Panc1 (cell line): ENCODE data around the gene ARID5B. TPM values are rescaled to one million over a fixed set of nuclear protein-coding genes. Genes with fewer than 3 reads are reported as not detected.

Experiments used
- ATAC-seq: fragments of 200-7000 bp; cut with Tn5 transposase; 2 replicates; pipeline ENCODE4 v1.9.1; 2020; ENCODE audit warnings: mild to moderate bottlenecking, moderate library complexity
- BruUV-seq: library from RNA; stranded (reverse); fragments of 400-500 nt; replicated peaks from 2 replicates; lab custom pipeline; 2021; lab: Mats Ljungman, UMichigan
- CTCF ChIA-PET: fragments of 300-600 bp; sonication (Branson Sonifier 250); formaldehyde crosslinking; loops from one replicate; lab custom pipeline; 2022; ENCODE audit warnings: antibody characterized with exemption; lab: Charles Lee
- POLR2A ChIA-PET: fragments of 300-600 bp; sonication (Branson Sonifier 250); formaldehyde crosslinking; loops from one replicate; lab custom pipeline; 2022; ENCODE audit warnings: antibody characterized with exemption; lab: Charles Lee
- DNase-seq: peaks from one replicate; pipeline ENCODE4 v3.0.0-alpha.2; 2010; ENCODE audit warnings: low read depth, low spot score
- H3K27ac ChIP-seq: 2 replicates; pipeline ENCODE4 v1.5.1; 2011; ENCODE audit warnings: mild to moderate bottlenecking, low read length, inconsistent platforms
- H3K27me3 ChIP-seq: fragments of 200-500 bp; sonication (Bioruptor generic); 2 replicates; pipeline ENCODE4 v1.6.0; 2014; ENCODE audit warnings: low read length, inconsistent platforms; ENCODE audit not compliant: control insufficient read depth, insufficient read depth
- H3K36me3 ChIP-seq: fragments of 200-500 bp; sonication (Bioruptor generic); 2 replicates; pipeline ENCODE4 v1.5.1; 2014; ENCODE audit warnings: inconsistent platforms, mild to moderate bottlenecking, low read length, moderate library complexity; ENCODE audit not compliant: control insufficient read depth, insufficient read depth
- H3K4me1 ChIP-seq: 2 replicates; pipeline ENCODE4 v1.5.1; 2011; ENCODE audit warnings: inconsistent platforms, mild to moderate bottlenecking, low read length, moderate library complexity; ENCODE audit not compliant: control insufficient read depth, insufficient read depth
- H3K4me3 ChIP-seq, 2 experiments: 2 replicates each; pipeline ENCODE4 v1.5.1; 2011 to 2012; ENCODE audit warnings: low read depth in 2 of 2, low read length in 2 of 2, mild to moderate bottlenecking in 2 of 2, inconsistent platforms in 1 of 2, moderate library complexity in 1 of 2
- H3K9me3 ChIP-seq: fragments of 200-500 bp; sonication (Bioruptor generic); 2 replicates; pipeline ENCODE4 v1.5.1; 2014; ENCODE audit warnings: low read depth, mild to moderate bottlenecking, inconsistent platforms, low read length, moderate library complexity; ENCODE audit not compliant: control insufficient read depth, insufficient read depth
- POLR2AphosphoS5 ChIP-seq: IDR thresholded peaks from 2 replicates; pipeline ENCODE4 v1.6.1; 2012; ENCODE audit warnings: mild to moderate bottlenecking, low read depth, low read length, moderate library complexity
- SIN3A ChIP-seq: IDR thresholded peaks from 2 replicates; pipeline ENCODE4 v1.6.1; 2012; ENCODE audit warnings: low read depth, mild to moderate bottlenecking, low read length, moderate library complexity, borderline replicate concordance; ENCODE audit not compliant: insufficient read depth
- TCF7L2 ChIP-seq: IDR thresholded peaks from 2 replicates; pipeline ENCODE4 v1.6.1; 2011; ENCODE audit warnings: mild to moderate bottlenecking, low read depth, low read length, inconsistent platforms
- in situ Hi-C: cut with HindIII; loops from 2 replicates; pipeline ENCODE4 v1.10.0; 2016; ENCODE audit warnings: low sequenced_read_pairs, low pct_unique_long_range_greater_than_20kb
- intact Hi-C: fragments of 100-400 bp; cut with micrococcal nuclease; formaldehyde crosslinking; loops from one replicate; pipeline ENCODE4 v1.10.0; 2022; ENCODE audit not compliant: unreplicated experiment
- total RNA-seq: library from RNA; stranded (reverse); gene quantifications from one replicate; pipeline ENCODE4 v1.2.1, GENCODE V29; 2021; ENCODE audit not compliant: unreplicated experiment
- TF ChIP-seq, protein P1 (sequence below): fragments of 450-650 bp; IDR thresholded peaks from 2 replicates; pipeline ENCODE4 v1.5.1; 2017; ENCODE audit warnings: mild to moderate bottlenecking
- TF ChIP-seq, protein P2 (sequence below), 2 experiments: IDR thresholded peaks; 2 replicates each; pipeline ENCODE4 v1.6.1; 2011 to 2012; ENCODE audit warnings: low read depth in 2 of 2, control low read depth in 1 of 2, low read length in 1 of 2, mild to moderate bottlenecking in 1 of 2, moderate library complexity in 1 of 2; ENCODE audit not compliant: insufficient read depth in 1 of 2

The ARID5B gene
- total RNA-seq, 1 experiment from 2014 or later = 22.7 TPM

DNA sequence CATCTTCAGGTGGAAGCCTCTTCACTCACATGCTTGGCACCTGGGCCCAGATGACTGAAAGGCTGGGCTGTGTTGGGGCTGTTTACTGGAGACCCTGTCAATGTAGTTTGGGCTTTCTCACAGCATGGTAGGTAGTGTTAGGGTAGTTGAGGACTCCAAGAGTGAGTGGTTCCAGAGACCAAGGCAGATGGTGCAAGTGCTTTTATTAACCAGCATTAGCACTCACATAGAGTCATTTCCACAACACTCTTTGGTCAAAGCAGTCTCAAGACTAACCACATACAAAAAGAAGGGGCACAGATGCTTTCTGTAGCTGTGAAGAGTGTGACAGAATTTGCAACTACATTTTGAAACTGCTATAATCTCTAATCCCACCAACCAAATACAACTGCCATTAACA lies 232.1 kb downstream of the ARID5B start:
- H3K4me1 ChIP-seq = no peaks in the 10 kb centered on the region
- TF ChIP-seq POLR2AphosphoS5 (no peak), SIN3A (no peak), TCF7L2 (no peak)
- TF ChIP-seq, protein P1, sequence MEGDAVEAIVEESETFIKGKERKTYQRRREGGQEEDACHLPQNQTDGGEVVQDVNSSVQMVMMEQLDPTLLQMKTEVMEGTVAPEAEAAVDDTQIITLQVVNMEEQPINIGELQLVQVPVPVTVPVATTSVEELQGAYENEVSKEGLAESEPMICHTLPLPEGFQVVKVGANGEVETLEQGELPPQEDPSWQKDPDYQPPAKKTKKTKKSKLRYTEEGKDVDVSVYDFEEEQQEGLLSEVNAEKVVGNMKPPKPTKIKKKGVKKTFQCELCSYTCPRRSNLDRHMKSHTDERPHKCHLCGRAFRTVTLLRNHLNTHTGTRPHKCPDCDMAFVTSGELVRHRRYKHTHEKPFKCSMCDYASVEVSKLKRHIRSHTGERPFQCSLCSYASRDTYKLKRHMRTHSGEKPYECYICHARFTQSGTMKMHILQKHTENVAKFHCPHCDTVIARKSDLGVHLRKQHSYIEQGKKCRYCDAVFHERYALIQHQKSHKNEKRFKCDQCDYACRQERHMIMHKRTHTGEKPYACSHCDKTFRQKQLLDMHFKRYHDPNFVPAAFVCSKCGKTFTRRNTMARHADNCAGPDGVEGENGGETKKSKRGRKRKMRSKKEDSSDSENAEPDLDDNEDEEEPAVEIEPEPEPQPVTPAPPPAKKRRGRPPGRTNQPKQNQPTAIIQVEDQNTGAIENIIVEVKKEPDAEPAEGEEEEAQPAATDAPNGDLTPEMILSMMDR = no peak
- TF ChIP-seq, protein P2, sequence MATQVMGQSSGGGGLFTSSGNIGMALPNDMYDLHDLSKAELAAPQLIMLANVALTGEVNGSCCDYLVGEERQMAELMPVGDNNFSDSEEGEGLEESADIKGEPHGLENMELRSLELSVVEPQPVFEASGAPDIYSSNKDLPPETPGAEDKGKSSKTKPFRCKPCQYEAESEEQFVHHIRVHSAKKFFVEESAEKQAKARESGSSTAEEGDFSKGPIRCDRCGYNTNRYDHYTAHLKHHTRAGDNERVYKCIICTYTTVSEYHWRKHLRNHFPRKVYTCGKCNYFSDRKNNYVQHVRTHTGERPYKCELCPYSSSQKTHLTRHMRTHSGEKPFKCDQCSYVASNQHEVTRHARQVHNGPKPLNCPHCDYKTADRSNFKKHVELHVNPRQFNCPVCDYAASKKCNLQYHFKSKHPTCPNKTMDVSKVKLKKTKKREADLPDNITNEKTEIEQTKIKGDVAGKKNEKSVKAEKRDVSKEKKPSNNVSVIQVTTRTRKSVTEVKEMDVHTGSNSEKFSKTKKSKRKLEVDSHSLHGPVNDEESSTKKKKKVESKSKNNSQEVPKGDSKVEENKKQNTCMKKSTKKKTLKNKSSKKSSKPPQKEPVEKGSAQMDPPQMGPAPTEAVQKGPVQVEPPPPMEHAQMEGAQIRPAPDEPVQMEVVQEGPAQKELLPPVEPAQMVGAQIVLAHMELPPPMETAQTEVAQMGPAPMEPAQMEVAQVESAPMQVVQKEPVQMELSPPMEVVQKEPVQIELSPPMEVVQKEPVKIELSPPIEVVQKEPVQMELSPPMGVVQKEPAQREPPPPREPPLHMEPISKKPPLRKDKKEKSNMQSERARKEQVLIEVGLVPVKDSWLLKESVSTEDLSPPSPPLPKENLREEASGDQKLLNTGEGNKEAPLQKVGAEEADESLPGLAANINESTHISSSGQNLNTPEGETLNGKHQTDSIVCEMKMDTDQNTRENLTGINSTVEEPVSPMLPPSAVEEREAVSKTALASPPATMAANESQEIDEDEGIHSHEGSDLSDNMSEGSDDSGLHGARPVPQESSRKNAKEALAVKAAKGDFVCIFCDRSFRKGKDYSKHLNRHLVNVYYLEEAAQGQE (IDR thresholded peaks at IDR 0.05; ENCODE audit: insufficient read depth in 1 of 2, low read depth in 2 of 2, low read length in 1 of 2) = no peak
- DNase-seq = no peak
- in situ Hi-C loops (no loop called here), intact Hi-C loops (no loop called here)
- ChIA-PET POLR2A (no interaction called here), CTCF (no interaction called here)
- no peak overlapping the region; the same call in 1 of the 2 replicates for H3K27ac ChIP-seq
- no peak for ATAC-seq
- H3K9me3 ChIP-seq = no peaks in the 10 kb centered on the region
- H3K36me3 ChIP-seq = no peaks in the 10 kb centered on the region
- no peaks in the 10 kb centered on the region for H3K27me3 ChIP-seq
- BruUV-seq = no TSS peak
- H3K4me3 ChIP-seq = no peak overlapping the region

DNA sequence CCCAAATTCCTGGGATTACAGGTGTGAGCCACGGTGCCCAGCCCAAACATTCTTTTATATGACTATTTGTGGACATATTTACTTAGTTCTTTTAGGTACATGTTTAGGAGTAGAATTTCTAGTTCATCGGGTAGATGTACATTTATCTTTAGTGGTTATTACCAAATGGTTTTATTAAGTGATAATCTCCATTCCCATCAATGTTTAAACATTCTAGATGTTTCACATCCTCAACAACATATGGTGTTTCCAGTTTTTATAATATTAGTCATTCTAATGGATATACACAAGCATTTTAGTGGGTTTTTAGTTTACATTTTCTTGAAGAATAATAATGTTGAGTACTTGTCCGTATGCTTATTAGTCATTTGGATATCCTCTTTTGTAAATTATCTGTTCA lies 235.4 kb downstream of the ARID5B start:
- Histone ChIP-seq H3K9me3 (no peaks in the 10 kb centered on the region), H3K36me3 (no peaks in the 10 kb centered on the region), H3K27ac (no peak overlapping the region), H3K4me3 (no peak overlapping the region), H3K4me1 (no peaks in the 10 kb centered on the region), H3K27me3 (no peaks in the 10 kb centered on the region)
- TF ChIP-seq, protein P1 = no peak
- TF ChIP-seq, protein P2 (IDR thresholded peaks at IDR 0.05; ENCODE audit: insufficient read depth in 1 of 2, low read depth in 2 of 2, low read length in 1 of 2) = no peak
- TF ChIP-seq SIN3A = no peak
- TF ChIP-seq POLR2AphosphoS5 = no peak
- no peak for TF ChIP-seq TCF7L2
- ATAC-seq (no peak), DNase-seq (no peak)
- POLR2A ChIA-PET = no interaction called here
- CTCF ChIA-PET = no interaction called here
- no TSS peak for BruUV-seq
- in situ Hi-C loops (no loop called here), intact Hi-C loops (no loop called here)

Other genes starting within 250 kb of the ARID5B start
- gene CABCOCO1, start 238.8 kb upstream of the ARID5B start, total RNA-seq = 4.0 TPM